BLaER1 treated with 17β-estradiol and CSF1 and Interleukin-3, amounts not matched to agents 10 nM and 100 nM (cell line): ENCODE measurements around the gene CDHR5.

Experiments used
- H3K27ac ChIP-seq, 11 experiments: shearing (Covaris generic); formaldehyde crosslinking; 2 replicates each; pipeline ENCODE4 v1.8.1; 2022
- H3K27me3 ChIP-seq, 11 experiments: shearing (Covaris generic); formaldehyde crosslinking; 2 replicates each; pipeline ENCODE4 v1.8.1; 2022
- H3K36me3 ChIP-seq, 11 experiments: shearing (Covaris generic); formaldehyde crosslinking; 2 replicates each; pipeline ENCODE4 v1.8.1; 2022
- H3K4me1 ChIP-seq, 10 experiments: shearing (Covaris generic); formaldehyde crosslinking; 2 replicates each; pipeline ENCODE4 v1.8.1; 2022
- H3K4me2 ChIP-seq, 11 experiments: shearing (Covaris generic); formaldehyde crosslinking; 2 replicates each; pipeline ENCODE4 v1.8.1; 2022
- H3K4me3 ChIP-seq, 10 experiments: shearing (Covaris generic); formaldehyde crosslinking; 2 replicates each; pipeline ENCODE4 v1.8.1; 2022
- H3K9ac ChIP-seq, 11 experiments: shearing (Covaris generic); formaldehyde crosslinking; 2 replicates each; pipeline ENCODE4 v1.8.1; 2022
- H3K9me3 ChIP-seq, 11 experiments: shearing (Covaris generic); formaldehyde crosslinking; replicated peaks in 1 of 11; 2 replicates each; pipeline ENCODE4 v1.8.1; 2022
- H4K20me1 ChIP-seq, 11 experiments: shearing (Covaris generic); formaldehyde crosslinking; 2 replicates each; pipeline ENCODE4 v1.8.1; 2022
- Cebpa-rat ChIP-seq, 11 experiments: shearing (Covaris generic); IDR thresholded peaks; 2 replicates each; pipeline ENCODE4 v1.8.1; 2022

CDHR5 gene

GRCh38 chr11:635945-636510 is 11.3 kb upstream of the CDHR5 start:
- TF ChIP-seq Cebpa-rat (IDR thresholded peaks at IDR 0.05): no peak
- H3K9ac ChIP-seq: no peak overlapping the region
- H3K4me3 ChIP-seq: no peak overlapping the region

GRCh38 chr11:630871-631270 is 6.1 kb upstream of the CDHR5 start:
- peaks cover 22 to 43% (median 35%) of the 10 kb centered on the region in 11 experiments for H3K27me3 ChIP-seq
- peaks cover 0 to 15% (median 0%) of the 10 kb centered on the region in 11 experiments; a peak in 2 of 22 replicates for H3K36me3 ChIP-seq
- H3K4me3 ChIP-seq: no peak overlapping the region
- peaks cover 23 to 66% (median 35%) of the 10 kb centered on the region in 11 experiments; a peak in 21 of 22 replicates for H4K20me1 ChIP-seq
- no peak overlapping the region for H3K9ac ChIP-seq
- peak overlapping the region in 3 of 11 experiments; percentile 95 to 98 (median 96); a peak in 3 of 22 replicates for H3K4me2 ChIP-seq
- H3K4me1 ChIP-seq: peaks cover 23 to 51% (median 38%) of the 10 kb centered on the region in 10 experiments
- H3K9me3 ChIP-seq: peaks cover 0 to 8% (median 4%) of the 10 kb centered on the region in 11 experiments; a peak in 5 of 22 replicates
- no peak overlapping the region for H3K27ac ChIP-seq
- no peak for TF ChIP-seq Cebpa-rat (IDR thresholded peaks at IDR 0.05)

More at GRCh38 chr11:635945-636510, 11.3 kb upstream of the CDHR5 start:
- no peak overlapping the region for H3K27ac ChIP-seq
- no peak overlapping the region for H3K4me2 ChIP-seq
- H3K27me3 ChIP-seq: peaks cover 43 to 54% (median 46%) of the 10 kb centered on the region in 11 experiments
- peaks cover 45 to 78% (median 55%) of the 10 kb centered on the region in 11 experiments for H4K20me1 ChIP-seq
- H3K9me3 ChIP-seq: no peaks in the 10 kb centered on the region
- H3K4me1 ChIP-seq: peaks cover 9 to 34% (median 18%) of the 10 kb centered on the region in 10 experiments
- H3K36me3 ChIP-seq: peaks cover 0 to 31% (median 5%) of the 10 kb centered on the region in 11 experiments; a peak in 13 of 22 replicates

GRCh38 chr11:629237-629583 is 4.5 kb upstream of the CDHR5 start:
- Histone ChIP-seq H3K27ac (peak overlapping the region in 8 of 11 experiments; percentile 37 to 75 (median 52); a peak in 15 of 22 replicates), H3K9ac (peak overlapping the region in 9 of 11 experiments; percentile 31 to 70 (median 54); a peak in 14 of 22 replicates), H3K9me3 (peaks cover 0 to 8% (median 4%) of the 10 kb centered on the region in 11 experiments; a peak in 5 of 22 replicates), H3K27me3 (peaks cover 33 to 60% (median 50%) of the 10 kb centered on the region in 11 experiments), H3K4me3 (peak overlapping the region in 7 of 10 experiments; percentile 3 to 56 (median 45); a peak in 9 of 20 replicates), H4K20me1 (peaks cover 27 to 69% (median 46%) of the 10 kb centered on the region in 11 experiments; a peak in 20 of 22 replicates), H3K36me3 (peaks cover 0 to 15% (median 0%) of the 10 kb centered on the region in 11 experiments; a peak in 1 of 22 replicates), H3K4me2 (peak overlapping the region; percentile 86 to 98 (median 96)), H3K4me1 (peaks cover 23 to 58% (median 48%) of the 10 kb centered on the region in 10 experiments)
- TF ChIP-seq Cebpa-rat (IDR thresholded peaks at IDR 0.05): no peak

- Histone ChIP-seq H3K9ac (peak overlapping the region in 9 of 11 experiments; percentile 24 to 70 (median 56); a peak in 12 of 22 replicates), H4K20me1 (peaks cover 28 to 72% (median 47%) of the 10 kb centered on the region in 11 experiments; a peak in 21 of 22 replicates), H3K4me2 (peak overlapping the region; percentile 86 to 98 (median 96)), H3K27me3 (peaks cover 33 to 62% (median 51%) of the 10 kb centered on the region in 11 experiments), H3K4me1 (peaks cover 23 to 48% (median 44%) of the 10 kb centered on the region in 10 experiments), H3K4me3 (peak overlapping the region; percentile 3 to 62 (median 48); a peak in 15 of 20 replicates), H3K27ac (peak overlapping the region in 8 of 11 experiments; percentile 47 to 75 (median 52); a peak in 16 of 22 replicates), H3K36me3 (peaks cover 0 to 13% (median 0%) of the 10 kb centered on the region in 11 experiments; a peak in 2 of 22 replicates), H3K9me3 (peaks cover 0 to 8% (median 4%) of the 10 kb centered on the region in 11 experiments; a peak in 5 of 22 replicates)
- no peak for TF ChIP-seq Cebpa-rat (IDR thresholded peaks at IDR 0.05)
Observed at GRCh38 chr11:628056-628455, 3.3 kb upstream of the CDHR5 start.

- no peak for TF ChIP-seq Cebpa-rat (IDR thresholded peaks at IDR 0.05)
- Histone ChIP-seq H4K20me1 (peaks cover 24 to 78% (median 47%) of the 10 kb centered on the region in 11 experiments; a peak in 21 of 22 replicates), H3K9me3 (peaks cover 0 to 8% (median 4%) of the 10 kb centered on the region in 11 experiments; a peak in 5 of 22 replicates), H3K4me2 (peak overlapping the region in 5 of 11 experiments; percentile 86 to 98 (median 93); a peak in 7 of 22 replicates), H3K4me1 (peaks cover 23 to 45% (median 43%) of the 10 kb centered on the region in 10 experiments), H3K27me3 (peaks cover 33 to 62% (median 51%) of the 10 kb centered on the region in 11 experiments), H3K36me3 (peaks cover 0 to 12% (median 0%) of the 10 kb centered on the region in 11 experiments; a peak in 3 of 22 replicates), H3K9ac (no peak overlapping the region), H3K27ac (no peak overlapping the region), H3K4me3 (no peak overlapping the region)
Observed at GRCh38 chr11:627308-627576, 2.5 kb upstream of the CDHR5 start.

GRCh38 chr11:626475-627307 is 1.9 kb upstream of the CDHR5 start, which contains the start of gene SCT:
Gene SCT, minus strand, starts transcription at chr11:627181. Its CDS starts 38 bp downstream, at chr11:627143.
- Histone ChIP-seq H3K4me3 (peak within 1 kb of the TSS; percentile 3 to 62 (median 48); a peak in 14 of 20 replicates), H3K4me2 (peak within 1 kb of the TSS; percentile 86 to 98 (median 96)), H3K4me1 (peaks cover 23 to 45% (median 43%) of the 10 kb centered on the region in 10 experiments), H3K9ac (peak within 1 kb of the TSS in 6 of 11 experiments; percentile 24 to 70 (median 52); a peak in 5 of 22 replicates), H3K9me3 (peaks cover 0 to 8% (median 4%) of the 10 kb centered on the region in 11 experiments; a peak in 5 of 22 replicates), H4K20me1 (peaks cover 24 to 78% (median 47%) of the 10 kb centered on the region in 11 experiments; a peak in 21 of 22 replicates), H3K27me3 (peaks cover 33 to 62% (median 51%) of the 10 kb centered on the region in 11 experiments), H3K27ac (peak within 1 kb of the TSS in 5 of 11 experiments; percentile 48 to 70 (median 55); a peak in 6 of 22 replicates), H3K36me3 (peaks cover 0 to 9% (median 0%) of the 10 kb centered on the region in 11 experiments; a peak in 4 of 22 replicates)
- TF ChIP-seq Cebpa-rat (IDR thresholded peaks at IDR 0.05): no peak

- peaks cover 0 to 9% (median 0%) of the 10 kb centered on the region in 11 experiments; a peak in 4 of 22 replicates for H3K36me3 ChIP-seq
- H3K4me2 ChIP-seq: peak overlapping the region in 8 of 11 experiments; percentile 11 to 43 (median 26); a peak in 11 of 22 replicates
- H3K9me3 ChIP-seq: peaks cover 0 to 8% (median 4%) of the 10 kb centered on the region in 11 experiments; a peak in 5 of 22 replicates
- peaks cover 23 to 44% (median 42%) of the 10 kb centered on the region in 10 experiments for H3K4me1 ChIP-seq
- no peak for TF ChIP-seq Cebpa-rat (IDR thresholded peaks at IDR 0.05)
- H3K4me3 ChIP-seq: no peak overlapping the region
- peaks cover 24 to 80% (median 47%) of the 10 kb centered on the region in 11 experiments; a peak in 21 of 22 replicates for H4K20me1 ChIP-seq
- no peak overlapping the region for H3K27ac ChIP-seq
- H3K9ac ChIP-seq: no peak overlapping the region
- peaks cover 33 to 62% (median 51%) of the 10 kb centered on the region in 11 experiments for H3K27me3 ChIP-seq
Observed at GRCh38 chr11:625636-626268, 997 bp upstream of the CDHR5 start.
